K562 (cell line): ENCODE data around the gene ZNF773. TPM values are rescaled to one million over a fixed set of nuclear protein-coding genes. Genes with fewer than 3 reads are reported as not detected.
"Not testable (repeated sequence)": the region's sequence is repeated elsewhere in the genome, so short reads cannot be mapped to it uniquely, and the experiment has no call there.

Experiments
- ATAC-seq: fragments of 200-7000 bp; cut with Tn5 transposase; 3 replicates; pipeline ENCODE4 v1.9.1; 2020; ENCODE audit warnings: moderate library complexity
- BruUV-seq: library from RNA; stranded (reverse); fragments of 400-500 nt; replicated peaks from 2 replicates; lab custom pipeline; 2021; lab: Mats Ljungman, UMichigan
- CTCF ChIA-PET: fragments of 300-600 bp; formaldehyde crosslinking; extraction: SDS; loops from one replicate; lab custom pipeline; 2021; ENCODE audit warnings: low intra/inter-chr PET ratio; lab: Yijun Ruan, JAX
- POLR2A ChIA-PET: fragments of 300-600, 350-650 bp; sonication (Branson Sonifier 250); formaldehyde crosslinking; extraction: SDS; loops from one replicate; lab custom pipeline; 2021; ENCODE audit warnings: antibody characterized with exemption, inconsistent platforms; lab: Yijun Ruan, JAX
- DNase-seq, 4 experiments: peaks; one replicate each; pipeline versions ENCODE4 v3.0.0 to v3.0.0-alpha.2; 2011 to 2018; ENCODE audit warnings: low spot score in 3 of 4, mixed read lengths in 3 of 4; ENCODE audit errors: extremely low read depth in 1 of 4
- FAIRE-seq: peaks from 2 replicates; lab custom pipeline; 2011; peaks lifted over from hg19 to GRCh38; lab: Jason Lieb, UNC
- H2AFZ ChIP-seq: 2 replicates; pipeline ENCODE4 v1.6.0; 2011; ENCODE audit warnings: low read depth, low read length, control low read depth, inconsistent platforms
- H3K27ac ChIP-seq: fragments of 200-600 bp; 3 replicates; pipeline ENCODE4 v1.8.0; 2011; ENCODE audit warnings: low read depth, mild to moderate bottlenecking, control low read depth, inconsistent platforms, low read length, moderate library complexity, mixed read lengths; ENCODE audit errors: extremely low read depth
- H3K27me3 ChIP-seq, 2 experiments: fragments of 300-600 bp in 1 of 2; 2 replicates in 1 of 2; 3 replicates in 1 of 2; pipeline versions ENCODE4 v1.6.0 to v1.8.0; 2011; ENCODE audit warnings: inconsistent platforms in 2 of 2, low read length in 2 of 2, mild to moderate bottlenecking in 1 of 2, mixed read lengths in 1 of 2, moderate library complexity in 1 of 2; ENCODE audit not compliant: control insufficient read depth in 2 of 2, insufficient read depth in 2 of 2
- H3K36me3 ChIP-seq: fragments of 300-600 bp; 3 replicates; pipeline ENCODE4 v1.8.0; 2011; ENCODE audit warnings: mild to moderate bottlenecking, low read length, inconsistent platforms; ENCODE audit not compliant: control insufficient read depth, insufficient read depth
- H3K4me1 ChIP-seq, 2 experiments: fragments of 200-600 bp in 1 of 2; replicated peaks in 1 of 2; 2 replicates in 1 of 2; 3 replicates in 1 of 2; pipeline versions ENCODE4 v1.5.1 to v1.8.0; 2011; ENCODE audit warnings: inconsistent platforms in 2 of 2, low read length in 2 of 2, mild to moderate bottlenecking in 1 of 2, mixed read lengths in 1 of 2, moderate library complexity in 1 of 2; ENCODE audit not compliant: control insufficient read depth in 2 of 2, insufficient read depth in 2 of 2
- H3K4me2 ChIP-seq: 2 replicates; pipeline ENCODE4 v1.6.1; 2011; ENCODE audit warnings: low read length, control low read depth, inconsistent platforms, mixed read lengths; ENCODE audit not compliant: insufficient read depth
- H3K4me3 ChIP-seq: fragments of 200-600 bp; sonication (generic), shearing (Covaris generic); 2 replicates; pipeline ENCODE4 v1.5.1; 2016; ENCODE audit warnings: control low read depth, inconsistent platforms
- H3K79me2 ChIP-seq: fragments of 200-600 bp; 3 replicates; pipeline ENCODE4 v1.8.0; 2011; ENCODE audit warnings: low read length, inconsistent platforms; ENCODE audit not compliant: control insufficient read depth, insufficient read depth
- H3K9ac ChIP-seq, 2 experiments: 2 replicates each; pipeline versions ENCODE4 v1.6.0 to v1.6.1; 2011; ENCODE audit warnings: low read depth in 2 of 2, low read length in 2 of 2, control low read depth in 1 of 2, inconsistent platforms in 1 of 2, mild to moderate bottlenecking in 1 of 2, mixed read lengths in 1 of 2; ENCODE audit not compliant: insufficient read depth in 1 of 2
- H3K9me1 ChIP-seq: one replicate; pipeline ENCODE4 v1.6.0; 2011; ENCODE audit warnings: inconsistent platforms, mild to moderate bottlenecking, low read length, moderate library complexity; ENCODE audit not compliant: control insufficient read depth, insufficient read depth
- H3K9me3 ChIP-seq: replicated peaks from 2 replicates; pipeline ENCODE4 v1.5.1; 2011; ENCODE audit warnings: low read depth, low read length, inconsistent platforms; ENCODE audit not compliant: control insufficient read depth, insufficient read depth
- H4K20me1 ChIP-seq: replicated peaks from 2 replicates; pipeline ENCODE4 v1.6.1; 2011; ENCODE audit warnings: low read length, inconsistent platforms, mixed read lengths; ENCODE audit not compliant: control insufficient read depth, insufficient read depth
- CHD2 ChIP-seq: IDR thresholded peaks from 2 replicates; pipeline ENCODE4 v1.6.1; 2011; ENCODE audit warnings: low read depth, low read length
- CREB1 ChIP-seq, 2 experiments: sonication (generic) in 1 of 2; formaldehyde crosslinking in 1 of 2; IDR thresholded peaks; 2 replicates each; pipeline versions ENCODE4 v1.6.1 to v1.8.0; 2012 to 2022; ENCODE audit warnings: inconsistent platforms in 1 of 2, mild to moderate bottlenecking in 1 of 2, missing genetic modification reagents in 1 of 2, moderate library complexity in 1 of 2
- FOS ChIP-seq: IDR thresholded peaks from 3 replicates; pipeline ENCODE4 v1.6.1; 2011; ENCODE audit not compliant: insufficient read length; ENCODE audit errors: extremely low read depth
- HDAC2 ChIP-seq: fragments of 450-650 bp; IDR thresholded peaks from 2 replicates; pipeline ENCODE4 v1.6.1; 2016; ENCODE audit warnings: mild to moderate bottlenecking
- KDM1A ChIP-seq, 2 experiments: fragments of 450-650 bp; IDR thresholded peaks; 2 replicates each; pipeline ENCODE4 v1.6.1; 2016; ENCODE audit warnings: mild to moderate bottlenecking in 2 of 2
- KLF6 ChIP-seq: fragments of 250-450 bp; sonication (Bioruptor Pico); IDR thresholded peaks from 2 replicates; pipeline ENCODE4 v1.4.0; 2020; ENCODE audit warnings: mild to moderate bottlenecking, moderate library complexity, borderline replicate concordance
- NR2C2 ChIP-seq, 2 experiments: fragments of 200-800 bp in 1 of 2; sonication (Bioruptor generic) in 1 of 2; sonication (generic) in 1 of 2; formaldehyde crosslinking in 1 of 2; IDR thresholded peaks; 2 replicates each; pipeline versions ENCODE4 v1.6.1 to v1.8.0; 2016 to 2022; ENCODE audit warnings: mild to moderate bottlenecking in 1 of 2, missing compliant biosample characterization in 1 of 2, missing genetic modification characterization in 1 of 2, missing genetic modification reagents in 1 of 2
- PHF8 ChIP-seq: fragments of 200-600 bp; sonication (generic); IDR thresholded peaks from 2 replicates; pipeline ENCODE4 v1.6.1; 2012; ENCODE audit warnings: mixed run types, mild to moderate bottlenecking, inconsistent platforms, low read length, moderate library complexity, borderline replicate concordance
- RBM25 ChIP-seq: fragments of 200-400 bp; formaldehyde crosslinking; IDR thresholded peaks from 2 replicates; pipeline ENCODE4 v1.6.1; 2018; ENCODE audit warnings: low read length, low read depth, moderate library complexity; ENCODE audit not compliant: severe bottlenecking
- SIX5 ChIP-seq, 2 experiments: IDR thresholded peaks; 2 replicates each; pipeline ENCODE4 v1.6.1; 2011; ENCODE audit warnings: low read length in 2 of 2, borderline replicate concordance in 1 of 2, low read depth in 1 of 2, mild to moderate bottlenecking in 1 of 2, moderate library complexity in 1 of 2; ENCODE audit not compliant: insufficient read depth in 1 of 2
- SRSF1 ChIP-seq: fragments of 200-400 bp; formaldehyde crosslinking; IDR thresholded peaks from 2 replicates; pipeline ENCODE4 v1.6.1; 2017; ENCODE audit warnings: mild to moderate bottlenecking, low read depth, low read length, moderate library complexity
- ZNF174 ChIP-seq: fragments of 250-450 bp; sonication (Bioruptor Pico); IDR thresholded peaks from 2 replicates; pipeline ENCODE4 v1.4.0; 2020; ENCODE audit warnings: mild to moderate bottlenecking
- WGBS: fragments of 100-300 bp; shearing (Covaris generic); methylation state at CpG from one replicate; pipeline ENCODE4 v1.1.6; 2016; ENCODE audit warnings: low coverage, mixed read lengths; ENCODE audit not compliant: insufficient coverage; ENCODE audit errors: missing lambda C conversion rate; 5-methylcytosine and 5-hydroxymethylcytosine counted together
- in situ Hi-C: fragments of 300-500 bp; cut with MboI; formaldehyde crosslinking; loops from 4 replicates; pipeline ENCODE4 v1.15.0; 2018; ENCODE audit warnings: inconsistent platforms, mixed read lengths
- intact Hi-C: fragments of 100-400 bp; cut with micrococcal nuclease; formaldehyde crosslinking; loops from 2 replicates; pipeline ENCODE4 v1.14.2; 2022
- polyA plus RNA-seq, 8 experiments: library from polyadenylated mRNA; depleted of rRNA in 4 of 8; stranded (reverse) in 5 of 8; unstranded in 3 of 8; fragments of >200 nt; fragmentation: Nextera tagmentation in 2 of 8; fragmentation: Illumina TruSeq in 1 of 8; extraction: Ambion mirVana in 2 of 8; extraction: Trizol in 1 of 8; gene quantifications; 2 replicates each; pipeline versions ENCODE4 v1.2.1 to v1.2.3, GENCODE V29; 2011 to 2014; ENCODE audit warnings: inconsistent platforms in 1 of 8, missing spikeins in 1 of 8
- total RNA-seq, 7 experiments: library from RNA; depleted of rRNA in 6 of 7; stranded (reverse); fragments of >200 nt in 6 of 7; fragmentation: Illumina TruSeq in 2 of 7; extraction: Trizol in 2 of 7; gene quantifications; 2 replicates each; pipeline versions ENCODE4 v1.2.1 to v1.2.3, GENCODE V29; 2011 to 2021; ENCODE audit warnings: low replicate concordance in 1 of 7
- TF ChIP-seq, protein P1 (sequence below): fragments of 250-450 bp; sonication (Bioruptor Pico); IDR thresholded peaks from 2 replicates; pipeline ENCODE4 v1.4.0; 2020; ENCODE audit warnings: mild to moderate bottlenecking
- TF ChIP-seq, protein P2 (sequence below): fragments of 450-650 bp; formaldehyde crosslinking; conservative IDR thresholded peaks from 2 replicates; pipeline ENCODE4 v1.4.0; 2022; ENCODE audit warnings: mild to moderate bottlenecking, missing genetic modification characterization

ZNF773 gene
- total and polyA plus RNA-seq, 9 of the 15 experiments (the other 6 are each of a cell fraction or from before 2014, with no cell fraction given) = 0.04 to 2.0 (median 0.45) TPM; not detected in 3

DNA sequence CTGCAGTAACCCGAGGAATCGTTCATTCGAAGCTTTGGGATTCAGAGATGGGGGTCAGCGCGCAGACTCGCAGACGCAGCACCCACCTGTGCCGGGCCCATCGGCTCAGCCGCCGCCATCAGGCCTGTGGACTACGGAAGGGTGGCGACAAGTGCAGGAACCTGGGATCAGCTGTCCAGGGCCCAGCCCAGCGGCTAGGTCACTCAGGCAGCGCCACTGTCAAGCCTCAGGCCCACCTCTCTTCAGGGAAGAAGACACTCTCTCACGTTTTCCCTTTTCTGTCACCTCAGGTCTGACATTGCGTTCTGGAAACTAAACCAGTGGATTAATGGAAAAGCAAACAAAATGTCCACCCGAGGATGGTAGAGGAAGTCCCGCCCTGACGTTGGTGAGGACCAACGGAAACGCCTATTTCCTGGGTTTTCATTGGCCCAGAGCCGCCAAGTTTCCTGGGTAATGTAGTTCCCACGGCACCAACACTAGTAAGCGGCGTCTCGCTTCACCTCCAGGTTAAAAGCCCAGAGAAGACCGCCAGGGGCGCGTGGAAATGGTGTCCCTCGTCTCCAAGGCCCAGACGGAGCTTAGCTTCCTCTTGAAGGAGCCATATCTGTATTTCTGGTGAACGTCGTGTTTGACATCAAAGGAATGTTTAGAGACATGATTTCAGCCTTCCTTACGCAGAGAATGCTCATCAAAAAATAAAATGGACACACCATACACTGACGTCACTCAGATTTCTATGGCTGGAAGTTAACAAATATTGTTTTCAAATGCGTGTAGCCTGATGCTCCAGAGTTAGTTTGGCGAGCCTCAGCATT lies 22.3 kb upstream of the ZNF773 start, which contains the start of gene ZNF772 (continued):
- peak; percentile 51 to 56; a peak in 2 of 4 replicates for TF ChIP-seq SIX5 (IDR thresholded peaks at IDR 0.05; ENCODE audit: borderline replicate concordance in 1 of 2, insufficient read depth in 1 of 2, low read depth in 1 of 2, low read length in 2 of 2)
- no peak for TF ChIP-seq KLF6 (CRISPR knock-in tag)
- no peak for TF ChIP-seq ZNF174 (CRISPR knock-in tag)
- peak; percentile 51 for TF ChIP-seq PHF8
- TF ChIP-seq, all 486 proteins: peak for 40

DNA sequence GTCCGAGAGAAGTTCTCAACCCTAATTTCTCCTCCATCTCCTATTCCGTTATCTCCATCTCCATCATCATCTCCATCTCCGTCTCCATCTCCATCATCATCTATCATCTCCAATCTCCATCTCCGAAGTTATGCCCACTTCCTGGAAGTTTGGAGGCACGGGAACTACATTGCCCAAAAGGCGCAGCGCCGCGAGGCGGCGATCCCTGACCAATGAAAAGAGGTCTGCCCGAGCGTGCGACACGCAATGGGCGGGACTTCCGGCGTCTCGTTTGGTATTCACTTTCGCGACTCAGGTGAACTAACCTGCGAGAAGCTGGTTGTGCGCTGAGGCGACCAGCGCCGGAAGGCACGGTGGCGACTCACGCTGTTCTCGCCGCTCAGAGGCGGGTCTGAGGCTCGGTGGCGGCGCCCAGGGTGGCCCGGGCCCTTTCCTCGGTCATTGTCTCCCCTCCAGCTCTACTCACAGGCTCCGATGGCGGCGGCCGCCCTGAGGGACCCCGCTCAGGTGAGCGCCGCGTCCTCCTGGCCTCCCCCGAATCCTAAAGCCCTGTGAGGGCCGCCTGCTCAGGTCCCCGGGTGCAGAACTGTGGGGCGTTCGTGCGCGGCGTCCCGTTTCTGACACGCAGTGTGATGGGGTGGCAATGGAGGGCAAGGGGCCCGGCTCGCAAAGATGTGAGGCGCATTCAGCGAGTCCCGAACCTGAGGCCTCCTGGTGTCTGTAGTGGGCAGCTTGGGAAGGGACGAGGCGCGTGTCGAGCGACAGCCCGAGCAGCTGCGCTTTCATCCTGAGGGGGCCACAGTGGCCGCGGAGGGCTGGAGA lies 12.1 kb upstream of the ZNF773 start, which contains the start of gene ZNF419:
Gene ZNF419, plus strand, starts transcription at position 274 of the 822 bp plus-strand sequence. Its CDS starts 201 bp downstream, at position 475.
- H3K4me1 ChIP-seq; H3K27ac ChIP-seq; CTCF ChIA-PET; H3K79me2 ChIP-seq; H3K9me1 ChIP-seq; intact Hi-C loops; POLR2A ChIA-PET; H3K36me3 ChIP-seq; in situ Hi-C loops; H3K27me3 ChIP-seq; BruUV-seq; H4K20me1 ChIP-seq; H3K9me3 ChIP-seq; TF ChIP-seq NR2C2 (CRISPR knock-in tag; IDR thresholded peaks at IDR 0.05): not testable (repeated sequence)
- peak; percentile 78 to 80 (median 79) for DNase-seq
- H3K4me3 ChIP-seq = peak within 1 kb of the TSS; percentile 55
- peak within 1 kb of the TSS; percentile 76 for H3K4me2 ChIP-seq
- WGBS = 3% methylated on average over 50 of the region's 69 CpGs
- peak within 1 kb of the TSS; percentile 37 to 86; a peak in 3 of 4 replicates for H3K9ac ChIP-seq
- ATAC-seq = peak; percentile 97
- peak; percentile 80 for FAIRE-seq
- peak within 1 kb of the TSS; percentile 85 for H2AFZ ChIP-seq
- TF ChIP-seq KDM1A (IDR thresholded peaks at IDR 0.05) = peak; percentile 93 to 94
- TF ChIP-seq CHD2 = peak; percentile 41; the same call in 1 of the 2 replicates
- peak; percentile 56 for TF ChIP-seq RBM25
- TF ChIP-seq HDAC2 = peak; percentile 51; the same call in 1 of the 2 replicates
- TF ChIP-seq NR2C2 (tag; IDR thresholded peaks at IDR 0.05) = peak; percentile 39; the same call in 1 of the 2 replicates
- 0 out of 2 replicates have a peak, but pooled peaks have one; percentile 41 for TF ChIP-seq SRSF1
- TF ChIP-seq, protein P1, sequence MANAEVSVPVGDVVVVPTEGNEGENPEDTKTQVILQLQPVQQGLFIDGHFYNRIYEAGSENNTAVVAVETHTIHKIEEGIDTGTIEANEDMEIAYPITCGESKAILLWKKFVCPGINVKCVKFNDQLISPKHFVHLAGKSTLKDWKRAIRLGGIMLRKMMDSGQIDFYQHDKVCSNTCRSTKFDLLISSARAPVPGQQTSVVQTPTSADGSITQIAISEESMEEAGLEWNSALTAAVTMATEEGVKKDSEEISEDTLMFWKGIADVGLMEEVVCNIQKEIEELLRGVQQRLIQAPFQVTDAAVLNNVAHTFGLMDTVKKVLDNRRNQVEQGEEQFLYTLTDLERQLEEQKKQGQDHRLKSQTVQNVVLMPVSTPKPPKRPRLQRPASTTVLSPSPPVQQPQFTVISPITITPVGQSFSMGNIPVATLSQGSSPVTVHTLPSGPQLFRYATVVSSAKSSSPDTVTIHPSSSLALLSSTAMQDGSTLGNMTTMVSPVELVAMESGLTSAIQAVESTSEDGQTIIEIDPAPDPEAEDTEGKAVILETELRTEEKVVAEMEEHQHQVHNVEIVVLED (CRISPR knock-in tag) = peak; percentile 92
- TF ChIP-seq SIX5 (IDR thresholded peaks at IDR 0.05; ENCODE audit: borderline replicate concordance in 1 of 2, insufficient read depth in 1 of 2, low read depth in 1 of 2, low read length in 2 of 2) = peak; percentile 78 to 79
- peak; percentile 66 for TF ChIP-seq CREB1 (IDR thresholded peaks at IDR 0.05)
- TF ChIP-seq CREB1 (CRISPR knock-in tag; IDR thresholded peaks at IDR 0.05) = peak; percentile 50; the same call in 1 of the 2 replicates
- TF ChIP-seq, protein P2, sequence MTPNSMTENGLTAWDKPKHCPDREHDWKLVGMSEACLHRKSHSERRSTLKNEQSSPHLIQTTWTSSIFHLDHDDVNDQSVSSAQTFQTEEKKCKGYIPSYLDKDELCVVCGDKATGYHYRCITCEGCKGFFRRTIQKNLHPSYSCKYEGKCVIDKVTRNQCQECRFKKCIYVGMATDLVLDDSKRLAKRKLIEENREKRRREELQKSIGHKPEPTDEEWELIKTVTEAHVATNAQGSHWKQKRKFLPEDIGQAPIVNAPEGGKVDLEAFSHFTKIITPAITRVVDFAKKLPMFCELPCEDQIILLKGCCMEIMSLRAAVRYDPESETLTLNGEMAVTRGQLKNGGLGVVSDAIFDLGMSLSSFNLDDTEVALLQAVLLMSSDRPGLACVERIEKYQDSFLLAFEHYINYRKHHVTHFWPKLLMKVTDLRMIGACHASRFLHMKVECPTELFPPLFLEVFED (CRISPR knock-in tag) = 0 out of 2 replicates have a peak, but pooled peaks have one; percentile 36
- TF ChIP-seq FOS = peak; percentile 62
